HepG2 (cell line): Measurements from ENCODE around the gene CTDNEP1. TPM values are rescaled to one million over a fixed set of nuclear protein-coding genes. Genes with fewer than 3 reads are reported as not detected.

Source experiments
- CCDC6 ChIP-seq: sonication (generic); formaldehyde crosslinking; IDR thresholded peaks from 2 replicates; pipeline ENCODE4 v1.8.1; 2022; ENCODE audit warnings: mild to moderate bottlenecking, missing genetic modification reagents, moderate library complexity
- GABPA ChIP-seq, 2 experiments: IDR thresholded peaks; 2 replicates each; pipeline ENCODE4 v1.6.1; 2011 to 2016; ENCODE audit warnings: low read depth in 2 of 2, low read length in 1 of 2, missing biosample characterization in 1 of 2, missing genetic modification characterization in 1 of 2
- GABPB1 ChIP-seq: IDR thresholded peaks from 2 replicates; pipeline ENCODE4 v1.6.1; 2016; ENCODE audit warnings: mild to moderate bottlenecking, missing genetic modification reagents, moderate library complexity, missing compliant biosample characterization
- HCFC1 ChIP-seq: fragments of 150-350 bp; IDR thresholded peaks from 2 replicates; pipeline ENCODE4 v1.6.1; 2014; ENCODE audit warnings: low read depth, low read length
- HMGA1 ChIP-seq: sonication (generic); formaldehyde crosslinking; conservative IDR thresholded peaks from 2 replicates; pipeline ENCODE4 v1.4.0; 2020; ENCODE audit warnings: missing genetic modification reagents
- MTF1 ChIP-seq: sonication (generic); formaldehyde crosslinking; IDR thresholded peaks from 2 replicates; pipeline ENCODE4 v1.5.0; 2020; ENCODE audit warnings: missing genetic modification reagents
- PTBP1 ChIP-seq: fragments of 200-400 bp; formaldehyde crosslinking; IDR thresholded peaks from 2 replicates; pipeline ENCODE4 v1.6.1; 2018; ENCODE audit warnings: low read length, low read depth; ENCODE audit not compliant: poor library complexity, severe bottlenecking
- SETDB1 ChIP-seq: sonication (generic); formaldehyde crosslinking; IDR thresholded peaks from 2 replicates; pipeline ENCODE4 v1.5.1; 2020; ENCODE audit warnings: missing genetic modification reagents, mild to moderate bottlenecking, borderline replicate concordance
- THAP11 ChIP-seq: IDR thresholded peaks from 2 replicates; pipeline ENCODE4 v1.6.1; 2016; ENCODE audit warnings: missing biosample characterization, missing genetic modification reagents
- ZNF230 ChIP-seq: sonication (generic); formaldehyde crosslinking; IDR thresholded peaks from 2 replicates; pipeline ENCODE4 v1.4.0; 2020; ENCODE audit warnings: mild to moderate bottlenecking, missing genetic modification reagents
- ZNF333 ChIP-seq: sonication (generic); formaldehyde crosslinking; IDR thresholded peaks from 2 replicates; pipeline ENCODE4 v1.4.0; 2020; ENCODE audit warnings: mild to moderate bottlenecking, missing genetic modification reagents, borderline replicate concordance
- ZNF33B ChIP-seq: sonication (generic); formaldehyde crosslinking; IDR thresholded peaks from 2 replicates; pipeline ENCODE4 v1.5.1; 2020; ENCODE audit warnings: mild to moderate bottlenecking, missing genetic modification reagents
- ZNF670 ChIP-seq: sonication (generic); formaldehyde crosslinking; IDR thresholded peaks from 2 replicates; pipeline ENCODE4 v1.8.0; 2022; ENCODE audit warnings: mild to moderate bottlenecking, missing genetic modification reagents, borderline replicate concordance
- ZNF672 ChIP-seq: sonication (generic); formaldehyde crosslinking; IDR thresholded peaks from 2 replicates; pipeline ENCODE4 v1.8.1; 2022; ENCODE audit warnings: missing genetic modification reagents
- ZNF75D ChIP-seq: sonication (generic); formaldehyde crosslinking; IDR thresholded peaks from 2 replicates; pipeline ENCODE4 v1.8.1; 2023; ENCODE audit warnings: missing genetic modification reagents, mild to moderate bottlenecking, borderline replicate concordance
- ZNF841 ChIP-seq: sonication (generic); formaldehyde crosslinking; IDR thresholded peaks from 2 replicates; pipeline ENCODE4 v1.8.1; 2023; ENCODE audit warnings: missing genetic modification reagents, borderline replicate concordance
- polyA plus RNA-seq, 8 experiments: library from polyadenylated mRNA; depleted of rRNA in 3 of 8; stranded (reverse) in 7 of 8; unstranded in 1 of 8; fragments of >200 nt; fragmentation: Illumina TruSeq in 4 of 8; extraction: Trizol in 4 of 8; gene quantifications; 2 replicates each; pipeline versions ENCODE4 v1.2.1 to v1.2.3, GENCODE V29; 2011 to 2016; ENCODE audit warnings: low read depth in 4 of 8, missing spikeins in 1 of 8, mixed read lengths in 1 of 8; ENCODE audit not compliant: insufficient read depth in 1 of 8
- total RNA-seq, 5 experiments: library from RNA; depleted of rRNA; stranded (reverse); fragments of >200 nt; fragmentation: Illumina TruSeq; extraction: Trizol; gene quantifications; 2 replicates each; pipeline ENCODE4 v1.2.3, GENCODE V29; 2016; ENCODE audit warnings: low read depth in 1 of 5
- TF ChIP-seq, protein P1 (sequence below), 2 experiments: sonication (generic) in 1 of 2; formaldehyde crosslinking in 1 of 2; IDR thresholded peaks; 2 replicates each; pipeline versions ENCODE4 v1.4.0 to v1.6.1; 2018 to 2020; ENCODE audit warnings: missing genetic modification reagents in 2 of 2, borderline replicate concordance in 1 of 2, low read depth in 1 of 2, mild to moderate bottlenecking in 1 of 2, missing biosample characterization in 1 of 2
- TF ChIP-seq, protein P2 (sequence below): sonication (generic); formaldehyde crosslinking; conservative IDR thresholded peaks from 2 replicates; pipeline ENCODE4 v1.4.0; 2020; ENCODE audit warnings: missing genetic modification reagents
- TF ChIP-seq, protein P3 (sequence below): sonication (generic); formaldehyde crosslinking; IDR thresholded peaks from 2 replicates; pipeline ENCODE4 v1.5.1; 2020; ENCODE audit warnings: mild to moderate bottlenecking, missing genetic modification reagents, borderline replicate concordance
- TF ChIP-seq, protein P4 (sequence below): sonication (generic); formaldehyde crosslinking; IDR thresholded peaks from 2 replicates; pipeline ENCODE4 v1.8.0; 2023; ENCODE audit warnings: mild to moderate bottlenecking, missing genetic modification reagents
- TF ChIP-seq, protein P5 (sequence below): sonication (generic); formaldehyde crosslinking; IDR thresholded peaks from 2 replicates; pipeline ENCODE4 v1.8.0; 2022; ENCODE audit warnings: mild to moderate bottlenecking, missing genetic modification reagents, borderline replicate concordance

Gene CTDNEP1
- total and polyA plus RNA-seq, 2 of the 13 experiments (the other 11 are each of a cell fraction or from before 2014, with no cell fraction given) = 19.8 to 118 TPM

DNA sequence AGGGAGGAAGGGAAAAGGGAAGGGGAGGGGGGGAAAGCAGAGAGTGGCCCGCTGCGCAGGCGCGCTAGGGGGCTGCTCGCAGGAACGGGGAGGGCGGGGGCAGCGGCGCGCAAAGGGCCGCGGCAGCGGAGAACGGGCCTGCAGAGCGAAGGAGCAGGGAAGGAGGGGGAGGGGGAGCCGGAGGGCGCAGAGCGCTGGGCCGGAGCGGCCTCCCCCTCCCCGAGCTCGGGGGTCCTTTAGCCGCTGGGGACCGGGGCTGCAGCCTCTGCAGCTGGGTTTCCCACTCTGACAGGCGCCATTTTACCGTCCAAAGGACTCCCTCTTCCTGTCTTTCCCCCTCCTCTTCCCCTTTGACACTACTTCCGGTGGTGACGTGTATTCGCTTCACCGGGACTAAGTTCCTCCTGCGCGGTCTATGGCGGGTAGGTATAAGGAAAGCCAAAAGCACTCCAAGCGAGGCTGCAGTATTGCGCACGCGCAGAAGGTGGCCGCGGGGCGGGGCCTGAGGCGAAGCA is at the start of gene CTDNEP1 (continued):
- TF ChIP-seq SETDB1 = no peak
- no peak for TF ChIP-seq ZNF230 (CRISPR knock-in tag)
- peak; percentile 78 for TF ChIP-seq GABPA (IDR thresholded peaks at IDR 0.05; ENCODE audit: low read depth, low read length)
- peak; percentile 95 for TF ChIP-seq GABPA (CRISPR knock-in tag; IDR thresholded peaks at IDR 0.05; ENCODE audit: low read depth)
- no peak for TF ChIP-seq PTBP1
- TF ChIP-seq, protein P1, sequence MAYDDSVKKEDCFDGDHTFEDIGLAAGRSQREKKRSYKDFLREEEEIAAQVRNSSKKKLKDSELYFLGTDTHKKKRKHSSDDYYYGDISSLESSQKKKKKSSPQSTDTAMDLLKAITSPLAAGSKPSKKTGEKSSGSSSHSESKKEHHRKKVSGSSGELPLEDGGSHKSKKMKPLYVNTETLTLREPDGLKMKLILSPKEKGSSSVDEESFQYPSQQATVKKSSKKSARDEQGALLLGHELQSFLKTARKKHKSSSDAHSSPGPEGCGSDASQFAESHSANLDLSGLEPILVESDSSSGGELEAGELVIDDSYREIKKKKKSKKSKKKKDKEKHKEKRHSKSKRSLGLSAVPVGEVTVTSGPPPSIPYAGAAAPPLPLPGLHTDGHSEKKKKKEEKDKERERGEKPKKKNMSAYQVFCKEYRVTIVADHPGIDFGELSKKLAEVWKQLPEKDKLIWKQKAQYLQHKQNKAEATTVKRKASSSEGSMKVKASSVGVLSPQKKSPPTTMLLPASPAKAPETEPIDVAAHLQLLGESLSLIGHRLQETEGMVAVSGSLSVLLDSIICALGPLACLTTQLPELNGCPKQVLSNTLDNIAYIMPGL (CRISPR knock-in tag; IDR thresholded peaks at IDR 0.05; ENCODE audit: borderline replicate concordance in 1 of 2, low read depth in 1 of 2) = no peak
- no peak for TF ChIP-seq ZNF75D
- TF ChIP-seq ZNF333 (CRISPR knock-in tag) = no peak
- TF ChIP-seq, protein P2, sequence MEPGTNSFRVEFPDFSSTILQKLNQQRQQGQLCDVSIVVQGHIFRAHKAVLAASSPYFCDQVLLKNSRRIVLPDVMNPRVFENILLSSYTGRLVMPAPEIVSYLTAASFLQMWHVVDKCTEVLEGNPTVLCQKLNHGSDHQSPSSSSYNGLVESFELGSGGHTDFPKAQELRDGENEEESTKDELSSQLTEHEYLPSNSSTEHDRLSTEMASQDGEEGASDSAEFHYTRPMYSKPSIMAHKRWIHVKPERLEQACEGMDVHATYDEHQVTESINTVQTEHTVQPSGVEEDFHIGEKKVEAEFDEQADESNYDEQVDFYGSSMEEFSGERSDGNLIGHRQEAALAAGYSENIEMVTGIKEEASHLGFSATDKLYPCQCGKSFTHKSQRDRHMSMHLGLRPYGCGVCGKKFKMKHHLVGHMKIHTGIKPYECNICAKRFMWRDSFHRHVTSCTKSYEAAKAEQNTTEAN (CRISPR knock-in tag) = no peak
- no peak for TF ChIP-seq ZNF841
- no peak for TF ChIP-seq HMGA1
- TF ChIP-seq GABPB1 (CRISPR knock-in tag) = peak; percentile 92
- TF ChIP-seq CCDC6 = no peak
- TF ChIP-seq MTF1 = no peak
- TF ChIP-seq, protein P3, sequence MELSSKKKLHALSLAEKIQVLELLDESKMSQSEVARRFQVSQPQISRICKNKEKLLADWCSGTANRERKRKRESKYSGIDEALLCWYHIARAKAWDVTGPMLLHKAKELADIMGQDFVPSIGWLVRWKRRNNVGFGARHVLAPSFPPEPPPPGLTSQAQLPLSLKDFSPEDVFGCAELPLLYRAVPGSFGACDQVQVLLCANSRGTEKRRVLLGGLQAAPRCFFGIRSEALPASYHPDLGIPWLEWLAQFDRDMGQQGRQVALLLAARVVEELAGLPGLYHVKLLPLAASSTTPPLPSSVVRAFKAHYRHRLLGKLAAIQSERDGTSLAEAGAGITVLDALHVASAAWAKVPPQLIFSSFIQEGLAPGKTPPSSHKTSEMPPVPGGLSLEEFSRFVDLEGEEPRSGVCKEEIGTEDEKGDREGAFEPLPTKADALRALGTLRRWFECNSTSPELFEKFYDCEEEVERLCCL (CRISPR knock-in tag) = no peak
- 0 out of 2 replicates have a peak, but pooled peaks have one; percentile 11 for TF ChIP-seq ZNF33B (CRISPR knock-in tag)
- peak; percentile 91 for TF ChIP-seq THAP11 (CRISPR knock-in tag)
- TF ChIP-seq HCFC1 = peak; percentile 46; the same call in 1 of the 2 replicates
- TF ChIP-seq, protein P4, sequence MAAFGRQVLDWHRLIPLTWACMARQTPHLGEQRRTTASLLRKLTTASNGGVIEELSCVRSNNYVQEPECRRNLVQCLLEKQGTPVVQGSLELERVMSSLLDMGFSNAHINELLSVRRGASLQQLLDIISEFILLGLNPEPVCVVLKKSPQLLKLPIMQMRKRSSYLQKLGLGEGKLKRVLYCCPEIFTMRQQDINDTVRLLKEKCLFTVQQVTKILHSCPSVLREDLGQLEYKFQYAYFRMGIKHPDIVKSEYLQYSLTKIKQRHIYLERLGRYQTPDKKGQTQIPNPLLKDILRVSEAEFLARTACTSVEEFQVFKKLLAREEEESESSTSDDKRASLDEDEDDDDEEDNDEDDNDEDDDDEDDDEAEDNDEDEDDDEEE (CRISPR knock-in tag) = no peak
- TF ChIP-seq ZNF672 (CRISPR knock-in tag) = no peak
- no peak for TF ChIP-seq ZNF670 (CRISPR knock-in tag)
- TF ChIP-seq, protein P5, sequence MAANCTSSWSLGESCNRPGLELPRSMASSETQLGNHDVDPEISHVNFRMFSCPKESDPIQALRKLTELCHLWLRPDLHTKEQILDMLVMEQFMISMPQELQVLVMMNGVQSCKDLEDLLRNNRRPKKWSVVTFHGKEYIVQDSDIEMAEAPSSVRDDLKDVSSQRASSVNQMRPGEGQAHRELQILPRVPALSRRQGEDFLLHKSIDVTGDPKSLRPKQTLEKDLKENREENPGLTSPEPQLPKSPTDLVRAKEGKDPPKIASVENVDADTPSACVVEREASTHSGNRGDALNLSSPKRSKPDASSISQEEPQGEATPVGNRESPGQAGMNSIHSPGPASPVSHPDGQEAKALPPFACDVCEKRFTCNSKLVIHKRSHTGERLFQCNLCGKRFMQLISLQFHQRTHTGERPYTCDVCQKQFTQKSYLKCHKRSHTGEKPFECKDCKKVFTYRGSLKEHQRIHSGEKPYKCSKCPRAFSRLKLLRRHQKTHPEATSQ (CRISPR knock-in tag) = no peak
